ENCODE results near the gene ZBTB20.
A peak's percentile ranks its signal among the peaks of the same experiment; 100 is the strongest.

Gene ZBTB20

GRCh38 chr3:114619771-114620170 lies 527.3 kb downstream of the ZBTB20 start:
- DNase-seq (ENCODE audit: extremely low spot score, insufficient read length, low read depth) (no peak), FAIRE-seq (no peak)

GRCh38 chr3:114615523-114616085 lies 531.5 kb downstream of the ZBTB20 start:
- no peak for FAIRE-seq

GRCh38 chr3:114609973-114610630 lies 537.0 kb downstream of the ZBTB20 start:
- FAIRE-seq (no peak), DNase-seq (ENCODE audit: extremely low spot score, insufficient read length, low read depth) (no peak)

More at GRCh38 chr3:114615523-114616085, 531.5 kb downstream of the ZBTB20 start:
- DNase-seq (ENCODE audit: extremely low spot score, insufficient read length, low read depth): no peak

GRCh38 chr3:114608293-114608692 lies 538.8 kb downstream of the ZBTB20 start:
- DNase-seq (ENCODE audit: extremely low spot score, insufficient read length, low read depth) (no peak), FAIRE-seq (no peak)

GRCh38 chr3:114606336-114606735 lies 540.8 kb downstream of the ZBTB20 start:
- DNase-seq (ENCODE audit: extremely low spot score, insufficient read length, low read depth): no peak
- no peak for FAIRE-seq

- FAIRE-seq: no peak
- no peak for DNase-seq (ENCODE audit: extremely low spot score, insufficient read length, low read depth)
Observed at GRCh38 chr3:114600571-114600970, 546.5 kb downstream of the ZBTB20 start.

GRCh38 chr3:114597871-114598270 lies 549.2 kb downstream of the ZBTB20 start:
- FAIRE-seq (no peak), DNase-seq (ENCODE audit: extremely low spot score, insufficient read length, low read depth) (no peak)

- no peak for DNase-seq (ENCODE audit: extremely low spot score, insufficient read length, low read depth)
- no peak for FAIRE-seq
Observed at GRCh38 chr3:114597012-114597411, 550.1 kb downstream of the ZBTB20 start.

GRCh38 chr3:114596147-114596546 lies 550.9 kb downstream of the ZBTB20 start:
- FAIRE-seq: no peak
- no peak for DNase-seq (ENCODE audit: extremely low spot score, insufficient read length, low read depth)

- FAIRE-seq: no peak
- no peak for DNase-seq (ENCODE audit: extremely low spot score, insufficient read length, low read depth)
Observed at GRCh38 chr3:114595522-114596028, 551.5 kb downstream of the ZBTB20 start.

GRCh38 chr3:114590309-114591047 lies 556.6 kb downstream of the ZBTB20 start:
- no peak for FAIRE-seq
- DNase-seq (ENCODE audit: extremely low spot score, insufficient read length, low read depth): no peak

- FAIRE-seq (no peak), DNase-seq (ENCODE audit: extremely low spot score, insufficient read length, low read depth) (no peak)
Observed at GRCh38 chr3:114587986-114588385, 559.1 kb downstream of the ZBTB20 start.

- DNase-seq (ENCODE audit: extremely low spot score, insufficient read length, low read depth): no peak
- no peak for FAIRE-seq
Observed at GRCh38 chr3:114586119-114586518, 561.0 kb downstream of the ZBTB20 start.

- DNase-seq (ENCODE audit: extremely low spot score, insufficient read length, low read depth): no peak
- no peak for FAIRE-seq
Observed at GRCh38 chr3:114585687-114586086, 561.4 kb downstream of the ZBTB20 start.

- FAIRE-seq: no peak
- no peak for DNase-seq (ENCODE audit: extremely low spot score, insufficient read length, low read depth)
Observed at GRCh38 chr3:114584734-114585371, 562.2 kb downstream of the ZBTB20 start.

GRCh38 chr3:114582929-114583328 lies 564.2 kb downstream of the ZBTB20 start:
- FAIRE-seq (peak; percentile 75), DNase-seq (ENCODE audit: extremely low spot score, insufficient read length, low read depth) (peak; percentile 14)

- FAIRE-seq (no peak), DNase-seq (ENCODE audit: extremely low spot score, insufficient read length, low read depth) (no peak)
Observed at GRCh38 chr3:114572364-114573062, 574.6 kb downstream of the ZBTB20 start.

- DNase-seq (ENCODE audit: extremely low spot score, insufficient read length, low read depth) (no peak), FAIRE-seq (no peak)
Observed at GRCh38 chr3:114571363-114571762, 575.7 kb downstream of the ZBTB20 start.

GRCh38 chr3:114569186-114569585 lies 577.9 kb downstream of the ZBTB20 start:
- no peak for FAIRE-seq
- DNase-seq (ENCODE audit: extremely low spot score, insufficient read length, low read depth): no peak

- DNase-seq (ENCODE audit: extremely low spot score, insufficient read length, low read depth) (no peak), FAIRE-seq (no peak)
Observed at GRCh38 chr3:114567771-114568170, 579.3 kb downstream of the ZBTB20 start.

Measured in GM18507 (cell line).